NCI-H748 (cell line): ENCODE results near the gene PRR33.

Experiments
- DNase-seq: peaks from one replicate; lab custom pipeline; 2025; ENCODE audit not compliant: unreplicated experiment; lab: John Stamatoyannopoulos, UW

Gene PRR33

DNA sequence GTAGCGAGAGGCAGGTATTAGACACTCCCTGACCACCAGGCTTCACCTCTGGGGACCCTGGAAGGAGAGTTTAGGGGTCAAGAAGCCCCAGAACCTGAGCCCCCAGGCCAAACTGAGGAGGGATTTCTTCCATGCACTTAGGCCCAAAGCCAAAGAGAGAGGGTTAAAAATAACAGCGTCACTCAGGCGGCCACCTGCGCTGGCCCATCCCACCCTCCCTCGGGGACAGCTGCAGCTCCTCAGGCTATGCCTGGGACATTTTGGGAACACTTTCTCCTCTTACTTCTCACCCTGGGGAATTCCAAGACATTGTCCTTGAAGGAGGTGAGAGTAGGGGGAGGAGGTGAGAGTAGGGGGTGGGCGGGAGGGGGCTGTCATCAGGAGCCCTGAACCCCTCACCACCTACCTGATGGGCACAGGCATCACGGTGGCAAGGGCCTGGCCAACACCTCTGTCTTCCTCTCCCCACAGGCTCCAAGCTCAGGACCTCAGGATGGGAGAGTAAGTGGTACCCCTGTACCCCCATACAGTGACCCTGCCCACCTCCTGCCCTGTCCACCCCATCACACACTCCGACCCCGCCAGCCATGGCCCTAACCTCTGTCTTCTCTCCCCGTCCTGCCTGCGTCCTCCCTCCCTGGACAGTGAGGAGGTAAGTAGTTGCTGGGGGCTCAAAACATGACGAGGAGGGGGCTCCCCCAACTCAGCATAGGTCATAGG is 52.3 kb downstream of the PRR33 start:
- DNase-seq, result no peak

- DNase-seq, result no peak
Measured at GRCh38 chr11:1838426-1839144, 53.1 kb downstream of the PRR33 start, which contains the start of gene TNNI2. Gene TNNI2, plus strand, starts transcription at chr11:1838981. Its CDS starts 716 bp downstream, at chr11:1839697.
